Posterior vena cava (tissue), 2 donors: Measurements from ENCODE around the gene ATP2B3. TPM values are rescaled to one million over a fixed set of nuclear protein-coding genes. Genes with fewer than 3 reads are reported as not detected.
"Not testable (repeated sequence)": the region's sequence is repeated elsewhere in the genome, so short reads cannot be mapped to it uniquely, and the experiment has no call there.

Source experiments
- DNase-seq: peaks from one replicate; pipeline ENCODE4 v3.0.0-alpha.2; 2020; ENCODE audit warnings: low spot score
- intact Hi-C, 2 donors: fragments of 100-400 bp; cut with DNase I; formaldehyde crosslinking; loops; one replicate each; pipeline versions ENCODE4 v1.14.1 to v1.14.2; 2022 to 2023
- total RNA-seq, 2 donors: library from RNA; stranded (reverse); fragmentation: NEBNext Ultra II Directional; extraction: Animal tissue kit (Norgen Biotek cat#: 25700); gene quantifications; one replicate each; pipeline ENCODE4 v1.2.1, GENCODE V29; 2021
- donor health status: DM: yes; HTN: yes; CAD: no.
- donor health status: DM: yes; HTN: yes; CAD: no.

ATP2B3 gene
- total RNA-seq, 2 donors from 2014 or later = 0.19 TPM; not detected in 1

GRCh38 chrX:153599192-153600031 lies 82.0 kb downstream of the ATP2B3 start:
- intact Hi-C loops = no loop called here
- peak; percentile 96 for DNase-seq

GRCh38 chrX:153600032-153600373 lies 82.6 kb downstream of the ATP2B3 start:
- DNase-seq = peak; percentile 36
- intact Hi-C loops = no loop called here

- peak; percentile 72 for DNase-seq
- intact Hi-C loops = no loop called here
Measured at GRCh38 chrX:153600921-153601320, 83.5 kb downstream of the ATP2B3 start.

- peak; percentile 48 for DNase-seq
- intact Hi-C loops = no loop called here
Measured at GRCh38 chrX:153601511-153602110, 84.2 kb downstream of the ATP2B3 start.

- intact Hi-C loops = no loop called here
- DNase-seq = no peak
Measured at GRCh38 chrX:153602601-153603000, 85.2 kb downstream of the ATP2B3 start.

- peak; percentile 68 for DNase-seq
- intact Hi-C loops = no loop called here
Measured at GRCh38 chrX:153603131-153603656, 85.8 kb downstream of the ATP2B3 start.

GRCh38 chrX:153604666-153605380 lies 87.4 kb downstream of the ATP2B3 start:
- intact Hi-C loops = not testable (repeated sequence)
- DNase-seq = peak; percentile 57

GRCh38 chrX:153606503-153606902 lies 89.1 kb downstream of the ATP2B3 start:
- intact Hi-C loops = no loop called here

GRCh38 chrX:153608376-153608775 lies 90.9 kb downstream of the ATP2B3 start:
- intact Hi-C loops = no loop called here
- DNase-seq = no peak

More at GRCh38 chrX:153606503-153606902, 89.1 kb downstream of the ATP2B3 start:
- DNase-seq = no peak

GRCh38 chrX:153608806-153609205 lies 91.4 kb downstream of the ATP2B3 start:
- intact Hi-C loops = no loop called here
- DNase-seq = no peak

- DNase-seq = peak; percentile 88
- intact Hi-C loops = loop anchor here in 1 of 2 donors (10.0 kb wide), 1 partner anchor 95 kb away; no protein-coding TSS in a partner anchor
Measured at GRCh38 chrX:153609917-153610835, 92.7 kb downstream of the ATP2B3 start.

- DNase-seq = peak; percentile 72
Measured at GRCh38 chrX:153610836-153611213, 93.4 kb downstream of the ATP2B3 start.

GRCh38 chrX:153611298-153612095 lies 94.1 kb downstream of the ATP2B3 start:
- DNase-seq = peak; percentile 64
- intact Hi-C loops = loop anchor here in 1 of 2 donors (10.0 kb wide), 1 partner anchor 93 kb away; no protein-coding TSS in a partner anchor

More at GRCh38 chrX:153610836-153611213, 93.4 kb downstream of the ATP2B3 start:
- intact Hi-C loops = loop anchor here in 1 of 2 donors (10.0 kb wide), 1 partner anchor 94 kb away; no protein-coding TSS in a partner anchor

- intact Hi-C loops = loop anchor here in 1 of 2 donors (10.0 kb wide), 1 partner anchor 92 kb away; no protein-coding TSS in a partner anchor
Measured at GRCh38 chrX:153612413-153612812, 95.0 kb downstream of the ATP2B3 start.

GRCh38 chrX:153614818-153615217 lies 97.4 kb downstream of the ATP2B3 start:
- intact Hi-C loops = loop anchor here in 1 of 2 donors (10.0 kb wide), 1 partner anchor 90 kb away; no protein-coding TSS in a partner anchor
- DNase-seq = no peak

More at GRCh38 chrX:153612413-153612812, 95.0 kb downstream of the ATP2B3 start:
- peak; percentile 75 for DNase-seq

- intact Hi-C loops = no loop called here
- DNase-seq = no peak
Measured at GRCh38 chrX:153620576-153620975, 103.1 kb downstream of the ATP2B3 start.

- intact Hi-C loops = no loop called here
- peak; percentile 60 for DNase-seq
Measured at GRCh38 chrX:153621949-153622598, 104.6 kb downstream of the ATP2B3 start.
